DMS 273 (cell line): ENCODE data around the gene ATP5PB.

Source experiments
- DNase-seq: peaks from one replicate; lab custom pipeline; 2025; ENCODE audit not compliant: unreplicated experiment; lab: John Stamatoyannopoulos, UW

ATP5PB gene

DNA sequence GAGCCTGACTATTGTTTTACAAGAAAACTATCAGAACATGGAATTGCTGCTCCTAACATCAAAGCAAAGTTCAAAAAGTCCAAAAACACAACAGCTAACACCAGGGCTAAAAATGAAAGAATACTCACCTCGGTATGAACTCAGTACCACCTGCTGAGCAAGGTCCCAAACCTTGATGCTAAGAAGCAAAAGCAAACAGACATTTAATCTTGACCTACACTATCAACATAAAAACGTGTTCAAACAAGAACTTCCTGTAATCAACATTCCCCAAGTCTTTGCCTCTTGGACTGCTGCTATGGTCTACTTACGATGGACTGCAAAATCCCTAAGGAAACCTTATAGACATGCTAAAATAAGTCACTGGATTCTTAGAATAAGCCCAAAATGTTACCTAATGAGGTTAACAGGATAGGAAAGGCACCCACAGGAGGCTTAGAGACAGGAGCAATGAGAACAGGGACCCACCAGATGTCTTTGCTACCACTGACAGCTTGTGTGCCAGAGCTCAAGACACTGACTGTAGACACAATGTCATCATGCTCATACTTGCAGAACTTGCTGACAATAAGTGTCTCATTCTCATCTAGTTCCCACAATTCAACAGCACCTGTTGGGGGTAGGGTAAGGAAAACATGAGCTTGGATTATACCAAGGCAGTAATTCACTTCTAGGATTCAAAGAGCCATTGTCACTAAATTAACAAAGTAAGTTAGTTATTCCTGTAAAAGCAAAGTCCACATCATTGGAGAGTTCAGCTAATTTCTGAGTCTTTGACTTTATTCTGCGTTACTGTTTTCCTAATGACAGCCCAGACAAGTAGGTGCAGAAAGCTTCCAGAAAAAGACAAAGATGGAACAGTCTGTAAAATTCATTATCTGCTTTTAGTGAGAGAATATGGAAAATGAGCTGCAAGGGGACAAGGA lies 2.0 kb upstream of the ATP5PB start:
- DNase-seq = no peak

DNA sequence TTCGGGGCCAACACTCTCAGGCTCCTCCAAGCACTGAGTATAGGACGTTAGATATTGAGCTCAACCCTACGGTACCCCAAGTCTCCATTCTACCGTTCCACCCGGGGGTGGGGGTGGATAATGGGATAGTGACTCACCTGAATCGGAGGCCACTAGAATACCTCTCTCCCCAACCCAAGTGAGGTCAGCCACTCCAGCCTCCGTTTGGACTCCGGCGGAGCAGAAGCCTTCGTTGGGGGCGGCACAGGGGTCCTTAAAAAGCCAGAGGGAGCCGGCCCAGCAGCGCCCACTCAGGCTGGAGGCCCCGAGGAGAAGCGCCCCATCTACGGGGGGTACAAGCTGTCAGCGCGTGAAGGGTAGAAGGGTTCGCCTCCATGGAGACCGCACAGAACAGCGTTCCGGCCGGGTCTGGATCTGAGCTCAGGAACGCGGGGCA lies 764 bp upstream of the ATP5PB start:
- peak; percentile 61 for DNase-seq

DNA sequence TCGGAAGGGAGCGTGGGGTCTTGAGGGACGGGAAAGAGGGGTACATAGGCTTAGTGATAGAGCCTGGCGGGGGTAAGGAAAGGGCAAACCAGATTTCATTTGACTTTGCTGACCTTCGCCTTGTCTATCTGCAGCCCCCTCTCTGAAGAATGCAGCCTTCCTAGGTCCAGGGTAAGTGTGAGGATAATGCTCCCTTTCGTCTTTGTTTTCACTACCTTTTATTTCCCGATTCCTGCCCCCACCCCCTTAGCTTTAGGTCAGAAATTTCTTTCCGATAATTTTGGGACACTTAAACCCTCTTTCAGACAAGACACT lies 396 bp downstream of the ATP5PB start:
- no peak for DNase-seq

DNA sequence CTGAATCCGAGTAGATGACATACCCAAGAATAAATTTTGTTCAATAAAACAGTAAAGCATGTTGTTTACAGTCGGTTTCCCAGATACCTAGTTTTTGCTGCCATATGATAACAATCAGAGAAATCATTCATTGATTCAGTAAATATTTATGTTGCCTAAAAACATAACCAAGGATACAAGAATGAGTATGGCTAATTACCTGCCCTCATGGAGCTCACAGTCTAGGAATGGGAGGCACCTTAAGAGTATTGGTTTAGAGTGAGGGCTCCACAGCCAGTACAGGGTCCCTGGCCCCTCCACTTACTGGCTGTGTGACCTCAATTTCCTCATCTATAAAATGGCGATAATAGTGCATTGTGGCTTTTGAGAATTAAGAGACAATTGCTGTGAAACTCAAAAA lies 921 bp downstream of the ATP5PB start:
- no peak for DNase-seq

DNA sequence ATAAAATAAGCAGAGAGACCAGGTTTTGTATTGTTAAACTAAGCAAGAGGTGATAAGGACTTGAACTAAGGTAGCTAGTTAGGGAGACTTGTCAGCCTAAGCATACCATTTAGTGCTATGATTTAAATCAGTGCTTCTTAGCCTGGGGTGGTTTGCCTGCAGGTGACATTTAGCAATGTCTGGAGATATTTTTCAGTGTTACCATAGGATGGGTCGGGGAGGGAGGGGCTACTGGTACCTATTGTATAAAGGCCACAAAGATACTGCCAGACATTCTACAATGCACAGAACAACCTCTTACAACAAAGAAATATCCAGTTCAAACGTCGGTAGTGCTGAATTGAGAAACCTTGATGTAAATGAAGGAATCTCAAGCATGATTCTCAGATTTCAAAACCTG lies 3.3 kb downstream of the ATP5PB start:
- no peak for DNase-seq

DNA sequence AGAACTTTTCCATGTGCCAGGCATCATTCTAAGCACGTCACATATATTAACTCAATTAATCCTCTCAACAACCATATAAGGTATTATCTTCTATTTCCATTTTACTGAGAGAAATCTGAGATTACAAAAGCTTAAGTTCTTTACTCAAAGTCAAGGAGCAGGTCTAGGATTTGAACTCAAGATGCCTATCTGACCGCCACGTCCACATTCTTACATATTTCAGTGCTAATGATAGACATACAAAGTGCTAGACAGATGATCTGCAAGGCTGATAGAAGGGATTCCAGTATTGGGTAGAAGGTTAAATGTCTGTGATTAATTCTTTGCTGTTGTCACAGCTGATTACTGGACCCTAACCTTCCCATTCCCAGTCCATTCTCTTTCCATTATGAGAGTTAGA lies 4.4 kb downstream of the ATP5PB start:
- no peak for DNase-seq

DNA sequence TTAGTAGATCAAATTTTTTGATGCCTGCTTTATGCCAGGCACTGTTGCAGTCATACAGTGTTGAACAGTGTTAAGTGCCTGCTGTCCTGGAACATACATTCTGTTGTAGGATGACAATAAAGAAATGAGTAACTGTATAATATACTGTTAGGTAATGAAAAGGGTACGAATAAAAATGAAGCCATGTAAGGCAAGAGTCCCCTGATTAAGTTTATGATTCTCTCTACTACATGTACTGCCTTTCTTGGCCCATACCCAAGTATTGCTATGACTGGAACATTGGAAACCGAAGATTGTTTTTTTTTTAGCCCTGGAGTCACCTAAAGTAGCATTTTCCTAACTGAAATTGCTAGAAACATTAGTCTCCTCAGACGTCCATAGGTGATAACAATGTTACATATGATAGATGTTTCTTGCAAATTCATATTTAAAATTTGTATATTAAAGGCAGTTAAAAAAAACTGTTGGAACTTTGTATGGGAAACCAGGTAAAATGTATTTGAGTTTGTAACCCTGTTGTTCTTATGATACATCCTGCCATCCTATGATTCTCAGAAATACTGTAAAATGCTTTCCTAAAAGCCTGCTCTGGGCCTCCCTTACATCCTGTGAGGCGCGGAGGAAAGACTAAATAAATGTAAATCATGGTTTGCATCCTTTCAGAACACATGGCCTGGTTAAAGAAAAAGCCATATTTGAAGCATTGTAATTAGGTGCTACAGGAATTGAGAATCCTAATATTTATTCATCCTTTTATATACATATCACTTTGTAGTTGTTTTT lies 5.8 kb downstream of the ATP5PB start:
- no peak for DNase-seq

DNA sequence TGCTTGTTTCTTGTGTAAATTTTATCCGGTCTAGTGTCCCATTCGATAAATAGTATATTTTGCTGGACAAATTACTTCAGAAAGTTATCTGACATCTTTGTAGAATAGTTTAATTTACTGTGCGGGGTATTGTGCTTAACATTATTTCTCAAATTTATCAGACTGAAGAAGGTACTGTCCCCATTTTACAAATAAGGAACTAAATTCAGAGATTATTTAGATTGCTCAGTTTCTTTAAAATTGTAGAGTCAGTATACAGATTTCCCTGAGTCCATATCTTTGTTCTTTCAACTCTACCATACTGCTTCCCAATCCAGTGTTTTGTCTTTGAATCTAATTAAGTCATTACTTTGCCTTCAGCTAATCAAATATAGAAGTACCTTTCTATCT lies 6.4 kb downstream of the ATP5PB start:
- DNase-seq = no peak

DNA sequence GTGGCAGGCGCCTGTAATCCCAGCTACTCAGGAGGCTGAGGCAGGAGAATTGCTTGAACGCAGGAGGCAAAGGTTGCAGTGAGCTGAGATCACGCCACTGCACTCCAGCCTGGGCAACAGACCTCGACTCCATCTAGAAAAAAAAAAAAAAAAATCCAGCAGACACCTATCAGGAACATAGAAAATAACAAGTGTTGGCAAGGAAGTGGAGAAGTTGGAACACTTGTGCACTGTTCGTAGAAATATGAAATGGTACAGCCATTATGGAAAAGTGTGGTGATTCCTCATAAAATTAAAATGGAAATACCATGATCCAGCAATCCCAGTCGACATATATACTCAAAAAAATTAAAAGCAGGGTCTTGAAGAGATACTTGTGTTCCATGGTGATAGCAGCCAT lies 12.5 kb downstream of the ATP5PB start:
- no peak for DNase-seq

DNA sequence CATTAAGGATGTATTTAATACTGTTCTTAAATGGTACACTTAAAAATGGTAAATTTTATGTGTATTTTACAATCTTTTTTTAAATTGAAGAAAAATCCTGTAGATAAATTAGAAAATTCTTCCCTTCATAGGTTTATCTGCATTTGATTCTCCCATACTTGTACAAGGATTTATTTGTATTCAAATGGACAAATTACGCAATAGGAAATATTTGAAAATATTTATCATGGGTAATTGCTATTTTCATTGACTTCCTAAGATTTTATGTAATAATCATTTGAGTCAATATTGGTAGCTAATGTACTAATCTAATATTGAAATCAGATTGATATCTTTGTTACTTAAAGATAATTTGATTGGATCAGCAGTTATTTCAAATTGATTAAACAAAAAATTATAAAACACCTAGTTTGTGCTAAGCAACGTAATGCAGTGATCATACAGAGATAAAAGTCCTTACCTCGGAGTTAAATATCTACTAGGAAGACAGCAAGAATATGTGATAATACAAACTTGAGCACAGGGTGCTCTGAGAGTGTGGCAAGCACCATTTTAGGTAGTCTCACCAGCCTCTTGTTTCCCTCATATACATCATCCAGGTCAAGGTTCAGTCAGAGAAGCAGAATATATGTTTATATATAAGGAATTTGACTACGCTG lies 13.2 kb downstream of the ATP5PB start:
- DNase-seq = no peak

DNA sequence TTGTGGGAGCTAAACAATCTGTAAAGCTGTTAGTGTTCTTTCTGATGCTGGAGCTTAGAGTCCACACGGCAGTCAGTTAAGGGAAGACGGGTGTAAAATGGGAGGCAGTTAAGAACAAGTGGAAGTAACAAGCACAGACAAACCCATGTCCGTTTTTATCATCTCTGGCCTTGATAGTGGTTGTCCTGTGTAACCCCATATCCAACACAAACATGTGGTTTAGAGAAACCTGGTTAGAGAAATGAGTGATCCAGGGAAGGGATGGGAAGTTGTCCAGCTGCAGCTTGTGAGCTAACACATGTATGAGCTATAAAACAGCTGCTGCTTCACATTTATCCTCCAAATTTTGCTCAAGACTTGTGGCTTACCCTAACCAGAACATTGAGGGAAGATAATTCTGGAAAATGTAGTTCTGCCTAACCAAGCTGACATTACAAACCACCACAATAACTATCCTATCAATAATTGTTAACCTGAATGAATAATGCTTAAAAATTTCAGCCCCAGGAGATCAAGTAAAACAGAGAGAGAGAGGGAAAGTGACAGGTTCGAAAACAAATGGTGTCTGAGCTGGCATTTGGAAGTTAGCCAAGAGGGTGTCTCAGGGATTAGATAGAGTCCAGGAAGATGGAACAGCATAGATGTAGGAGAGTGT lies 13.9 kb downstream of the ATP5PB start:
- peak; percentile 38 for DNase-seq

DNA sequence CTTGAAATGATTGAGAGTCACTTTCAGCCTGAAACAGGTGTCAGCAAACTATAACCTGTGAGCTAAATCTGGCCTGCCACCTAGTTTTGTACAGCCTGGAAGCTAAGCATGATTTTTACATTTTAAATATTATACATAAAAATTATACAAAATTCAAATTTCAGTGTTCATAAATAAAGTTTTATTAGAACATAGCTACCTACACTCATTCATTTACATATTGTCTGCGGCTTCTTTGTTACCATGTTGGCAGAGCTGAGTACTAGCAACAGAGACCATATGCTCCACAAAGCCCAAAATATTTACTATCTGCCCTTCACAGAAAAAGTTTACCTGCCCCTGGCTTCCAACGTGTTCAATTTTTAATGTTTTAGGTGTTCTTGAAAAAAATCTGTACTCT lies 16.5 kb downstream of the ATP5PB start:
- DNase-seq = no peak

DNA sequence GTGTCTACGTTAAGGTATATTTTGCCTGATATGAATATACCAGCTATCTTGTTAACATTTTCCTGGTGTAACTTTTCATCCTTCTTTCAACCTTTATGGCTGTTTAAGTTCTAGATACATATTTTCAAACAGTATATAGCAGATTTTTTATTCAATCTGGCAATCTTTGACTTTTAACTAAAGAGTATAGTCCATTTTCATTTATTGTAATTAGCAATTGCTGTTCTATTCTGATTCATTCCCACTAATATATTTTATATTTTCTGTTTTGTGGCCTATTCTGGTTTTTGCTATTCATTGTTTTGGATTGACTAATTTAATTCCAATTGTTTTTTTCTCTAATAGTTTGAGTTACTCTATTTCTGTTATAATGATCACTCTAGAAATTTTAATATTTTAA lies 17.2 kb downstream of the ATP5PB start:
- DNase-seq = no peak

DNA sequence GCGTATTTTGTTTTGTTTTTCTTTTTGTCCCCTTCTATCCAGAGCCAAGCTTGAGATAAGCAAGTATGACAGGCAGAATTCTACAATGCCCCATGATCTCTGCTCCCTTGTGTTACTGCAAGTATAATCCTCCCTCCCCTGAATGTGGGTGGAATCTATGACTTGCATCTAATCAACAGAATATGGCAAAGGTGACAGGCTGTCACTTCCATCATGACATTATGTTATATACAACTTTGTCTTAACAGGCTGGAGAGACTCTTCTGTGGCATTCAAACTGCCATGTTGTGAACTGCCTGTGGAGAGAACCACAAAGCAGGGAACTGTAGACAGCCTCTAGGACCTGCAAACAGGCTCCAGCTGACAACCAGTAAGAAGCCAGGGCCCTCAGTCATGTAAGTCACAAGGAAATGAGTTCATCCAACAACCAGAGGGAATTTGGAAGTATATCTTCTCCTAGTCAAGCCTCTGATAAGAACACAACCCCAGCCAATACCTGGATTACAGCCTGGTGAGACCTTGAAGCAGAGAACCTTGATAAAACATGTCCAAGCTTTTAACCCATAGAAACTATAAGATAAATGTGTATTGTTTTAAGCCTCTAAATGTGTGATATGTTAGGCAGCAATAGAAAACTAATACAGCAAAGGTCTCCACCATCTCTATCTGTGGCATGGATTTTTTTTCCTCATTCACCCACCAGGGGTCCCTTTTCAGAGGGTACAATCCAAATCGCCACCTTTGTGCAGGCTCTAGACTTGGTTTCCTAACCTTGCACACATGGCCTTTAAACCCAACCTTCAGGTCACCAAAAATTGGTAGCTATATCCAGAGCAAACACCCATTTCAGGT lies 18.8 kb downstream of the ATP5PB start:
- peak; percentile 8 for DNase-seq

DNA sequence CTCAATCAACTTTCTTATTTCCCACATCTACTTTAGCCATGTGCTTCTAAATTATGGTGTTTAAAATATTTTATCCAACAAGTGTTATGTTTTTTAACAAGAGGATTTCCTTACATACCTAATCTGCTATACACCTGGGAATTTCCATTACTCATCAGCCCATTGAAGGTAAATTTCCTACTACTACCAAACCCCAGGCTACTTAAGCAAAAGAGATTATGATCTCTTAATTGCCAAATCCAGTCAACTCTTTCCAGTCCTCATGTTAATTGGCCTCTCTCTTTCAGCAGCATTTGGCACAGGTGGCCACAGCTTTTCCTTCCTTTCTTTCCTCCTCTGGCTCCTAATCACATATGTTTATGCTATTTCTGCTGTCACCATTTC lies 19.4 kb downstream of the ATP5PB start:
- peak; percentile 9 for DNase-seq

DNA sequence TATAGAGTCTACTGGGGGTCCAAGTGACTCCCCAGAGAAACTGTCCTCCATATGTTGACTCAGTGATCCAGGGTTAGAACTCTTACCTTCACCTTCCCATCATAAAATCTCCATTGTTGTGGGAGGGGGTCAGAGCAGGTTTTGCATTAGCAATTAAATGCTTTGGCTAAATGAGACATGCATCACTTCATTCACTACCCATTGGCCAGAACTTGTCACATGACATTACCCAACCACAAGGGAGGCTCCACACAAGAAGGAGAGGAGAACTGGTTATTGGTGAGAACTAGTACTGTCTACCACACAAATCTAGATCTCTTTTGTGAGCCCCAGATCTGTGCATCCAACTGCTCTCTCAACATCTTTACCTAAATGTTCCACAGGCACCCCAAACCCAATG lies 20.3 kb downstream of the ATP5PB start:
- no peak for DNase-seq

DNA sequence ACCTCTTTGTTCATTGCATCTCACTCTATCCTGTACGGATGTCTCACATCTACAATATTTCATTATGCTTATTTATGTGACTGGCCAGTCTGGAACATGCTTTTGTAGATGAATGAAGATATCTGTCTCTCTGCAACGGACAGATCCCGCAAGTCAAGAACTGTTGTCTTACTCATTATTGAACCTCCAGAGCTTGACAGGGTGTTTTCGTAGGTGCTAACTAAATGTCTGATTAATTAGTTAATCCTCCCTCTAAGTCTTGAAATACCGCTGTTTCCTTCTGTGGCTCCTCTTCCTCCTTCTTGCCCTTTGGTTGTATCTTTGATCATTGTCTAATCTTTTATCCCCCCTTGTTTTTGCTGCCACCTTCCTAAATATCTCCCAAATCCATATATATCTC lies 21.3 kb downstream of the ATP5PB start:
- no peak for DNase-seq

DNA sequence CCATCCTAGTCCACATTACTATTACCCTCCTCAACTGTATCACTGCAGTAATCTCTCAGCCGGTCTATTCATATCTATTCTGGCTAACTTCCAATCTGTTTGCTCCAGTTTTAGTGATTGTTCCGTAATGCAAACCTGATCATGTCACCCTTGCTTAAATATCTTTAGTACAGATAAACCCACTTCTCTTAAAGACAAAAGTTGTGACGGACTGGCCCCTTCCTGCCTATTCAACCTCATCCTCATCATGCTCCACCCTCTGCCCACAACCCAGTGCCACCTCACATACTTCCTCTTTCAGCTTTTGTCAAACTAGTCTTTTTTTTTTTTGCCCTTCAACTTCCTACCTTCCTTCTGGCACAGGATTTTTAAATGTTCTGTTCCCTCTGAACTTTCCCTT lies 21.7 kb downstream of the ATP5PB start:
- no peak for DNase-seq

DNA sequence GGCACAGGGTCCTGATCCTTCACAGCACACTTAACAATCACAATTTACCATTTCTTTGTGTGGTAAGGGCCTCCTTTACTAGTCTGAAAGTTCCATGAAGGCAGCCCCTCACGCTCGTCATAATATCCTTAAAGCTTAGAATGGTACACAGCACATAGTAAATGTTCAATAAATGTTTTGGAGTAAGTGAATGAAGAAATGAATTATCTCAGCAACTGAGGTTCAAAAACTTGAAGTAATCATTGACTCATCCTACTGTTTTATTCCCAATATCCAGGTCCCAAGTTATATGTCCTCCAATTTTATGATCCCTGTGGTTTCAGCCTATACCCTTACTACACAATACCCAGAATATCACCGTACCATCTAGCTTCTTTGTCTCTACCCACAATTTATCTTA lies 22.3 kb downstream of the ATP5PB start:
- no peak for DNase-seq

DNA sequence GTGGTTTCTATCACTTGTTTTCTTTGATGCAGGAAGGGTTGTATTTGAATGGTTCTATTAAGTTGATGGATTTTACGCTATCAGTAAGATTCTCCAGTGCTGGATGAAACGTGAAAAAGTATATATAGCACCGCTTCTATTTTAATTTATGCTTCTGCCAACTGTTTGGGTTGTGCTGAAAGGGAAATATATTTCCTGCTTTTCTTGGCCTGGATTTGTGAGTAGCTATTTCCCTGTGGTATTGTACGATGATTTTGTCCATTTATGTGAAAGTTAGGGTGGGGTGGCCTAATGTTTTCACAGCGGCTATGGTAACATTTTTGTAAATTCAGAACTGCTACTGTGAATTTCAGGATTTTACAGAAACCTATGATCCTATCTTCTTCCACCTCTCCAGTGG lies 24.8 kb downstream of the ATP5PB start:
- no peak for DNase-seq

DNA sequence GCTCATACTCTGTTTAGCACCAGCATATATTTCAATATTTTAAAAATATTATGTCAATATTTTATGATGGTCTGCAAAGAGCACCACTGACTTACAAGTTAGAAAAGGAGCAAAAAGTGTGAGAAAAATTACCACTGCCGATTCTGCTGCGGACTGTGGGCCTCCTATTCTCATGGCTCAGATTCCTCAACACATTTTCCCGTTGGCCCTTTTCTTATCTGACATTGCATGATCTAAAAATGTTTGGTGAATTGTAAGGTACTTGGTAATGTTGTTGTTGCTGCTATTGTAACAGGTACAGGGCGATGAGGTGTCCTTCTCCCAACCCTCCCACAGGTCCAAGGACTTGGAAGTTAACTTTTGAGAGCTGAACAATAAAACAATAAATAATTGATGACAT lies 25.3 kb downstream of the ATP5PB start:
- DNase-seq = no peak
